HUES6 (cell line): ENCODE data around the gene ADAMTS2.
"Not testable (repeated sequence)": the region's sequence is repeated elsewhere in the genome, so short reads cannot be mapped to it uniquely, and the experiment has no call there.

Experiments used
- H3K27ac ChIP-seq: 2 replicates; pipeline ENCODE4 v1.7.0; 2013; ENCODE audit warnings: low read depth, mild to moderate bottlenecking, low read length, inconsistent platforms
- H3K27me3 ChIP-seq: 2 replicates; pipeline ENCODE4 v1.6.1; 2013; ENCODE audit warnings: low read length; ENCODE audit not compliant: control insufficient read depth, insufficient read depth
- H3K36me3 ChIP-seq: 2 replicates; pipeline ENCODE4 v1.6.1; 2013; ENCODE audit warnings: low read length; ENCODE audit not compliant: control insufficient read depth, insufficient read depth
- H3K4me1 ChIP-seq: 2 replicates; pipeline ENCODE4 v1.6.1; 2013; ENCODE audit warnings: low read length; ENCODE audit not compliant: control insufficient read depth, insufficient read depth
- H3K4me3 ChIP-seq: 2 replicates; pipeline ENCODE4 v1.5.1; 2013; ENCODE audit warnings: low read depth, low read length
- H3K9ac ChIP-seq: one replicate; pipeline ENCODE4 v1.6.1; 2013; ENCODE audit warnings: mild to moderate bottlenecking, low read length
- H3K9me3 ChIP-seq: 2 replicates; pipeline ENCODE4 v1.6.1; 2013; ENCODE audit warnings: low read depth, low read length; ENCODE audit not compliant: control insufficient read depth, insufficient read depth

ADAMTS2 gene

DNA sequence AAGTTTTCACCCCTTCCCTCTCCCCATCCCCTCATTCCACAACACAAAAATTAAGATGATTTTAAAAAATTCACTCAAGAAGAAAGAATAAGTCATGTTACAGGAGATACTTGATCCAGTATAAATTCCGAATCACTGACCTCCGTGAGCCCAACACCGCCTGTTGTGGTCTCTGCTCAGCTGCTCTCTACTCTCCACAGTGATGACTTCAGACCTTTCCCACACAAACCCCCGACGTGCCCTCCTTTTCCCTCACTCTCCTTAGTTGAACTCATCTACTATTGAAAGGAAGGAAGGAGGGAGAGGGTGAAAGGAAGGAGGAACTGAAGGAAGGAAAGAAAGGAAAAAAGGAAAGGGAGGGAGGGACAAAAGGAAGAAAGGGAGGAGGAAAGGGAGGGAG is 230.0 kb downstream of the ADAMTS2 start:
- no peaks in the 10 kb centered on the region for H3K36me3 ChIP-seq
- H3K27ac ChIP-seq, result no peak overlapping the region
- H3K4me1 ChIP-seq, result no peaks in the 10 kb centered on the region
- H3K27me3 ChIP-seq, result no peaks in the 10 kb centered on the region
- peaks cover 49% of the 10 kb centered on the region; the same call in 1 of the 2 replicates for H3K9me3 ChIP-seq
- H3K9ac ChIP-seq, result no peak overlapping the region
- no peak overlapping the region for H3K4me3 ChIP-seq

- no peaks in the 10 kb centered on the region for H3K36me3 ChIP-seq
- H3K27me3 ChIP-seq, result no peaks in the 10 kb centered on the region
- no peak overlapping the region for H3K27ac ChIP-seq
- H3K4me3 ChIP-seq, result no peak overlapping the region
- no peak overlapping the region for H3K9ac ChIP-seq
- H3K9me3 ChIP-seq, result peaks cover 49% of the 10 kb centered on the region; the same call in 1 of the 2 replicates
- H3K4me1 ChIP-seq, result no peaks in the 10 kb centered on the region
These were observed 230.5 kb downstream of the ADAMTS2 start for GRCh38 chr5:179114756-179115155.

DNA sequence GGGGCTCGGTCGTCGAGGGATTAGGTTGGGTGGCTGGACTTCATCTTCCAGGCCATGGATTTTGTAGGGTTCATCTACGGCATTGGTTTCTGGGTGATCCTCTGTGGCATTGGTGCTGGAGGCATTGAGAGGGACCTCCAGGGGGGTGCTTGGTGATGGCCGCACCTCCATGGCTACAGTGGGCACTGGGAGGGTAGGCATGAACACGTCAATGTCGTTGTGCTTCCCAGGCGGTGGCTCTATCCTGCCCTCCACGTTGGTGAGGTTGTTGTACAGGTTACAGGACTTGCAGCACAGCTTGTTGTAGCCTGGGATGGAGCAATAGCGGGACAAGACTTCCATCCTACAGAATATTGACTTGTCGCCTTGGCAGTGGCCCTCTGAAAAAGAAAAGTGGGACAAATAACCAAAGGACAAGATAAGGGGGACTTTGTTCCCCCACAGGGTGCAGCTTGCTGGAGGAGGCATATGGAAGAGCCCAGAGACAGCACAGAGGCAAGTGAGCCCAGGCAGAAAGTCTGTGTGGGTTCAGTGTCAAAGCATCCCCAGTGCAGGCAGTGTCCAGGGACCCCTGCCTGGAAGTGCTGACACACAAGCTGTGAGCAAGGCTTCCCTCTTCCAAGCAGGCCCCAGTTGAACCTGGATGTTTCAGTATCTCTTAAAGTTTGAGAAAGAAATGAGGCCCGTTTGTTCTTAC is 231.2 kb downstream of the ADAMTS2 start:
- peaks cover 43% of the 10 kb centered on the region; the same call in 1 of the 2 replicates for H3K9me3 ChIP-seq
- H3K9ac ChIP-seq, result no peak overlapping the region
- H3K27me3 ChIP-seq, result no peaks in the 10 kb centered on the region
- no peaks in the 10 kb centered on the region for H3K4me1 ChIP-seq
- no peaks in the 10 kb centered on the region for H3K36me3 ChIP-seq
- no peak overlapping the region for H3K4me3 ChIP-seq
- no peak overlapping the region for H3K27ac ChIP-seq

- Histone ChIP-seq H3K9ac (no peak overlapping the region), H3K36me3 (no peaks in the 10 kb centered on the region), H3K4me1 (no peaks in the 10 kb centered on the region), H3K27ac (no peak overlapping the region), H3K4me3 (no peak overlapping the region), H3K9me3 (peaks cover 48% of the 10 kb centered on the region; the same call in 1 of the 2 replicates), H3K27me3 (no peaks in the 10 kb centered on the region)
These were observed 232.1 kb downstream of the ADAMTS2 start for GRCh38 chr5:179113143-179113530.

GRCh38 chr5:179112469-179113142 is 232.7 kb downstream of the ADAMTS2 start:
- H3K9me3 ChIP-seq, result peaks cover 51% of the 10 kb centered on the region; the same call in 1 of the 2 replicates
- H3K27ac ChIP-seq, result no peak overlapping the region
- H3K4me3 ChIP-seq, result no peak overlapping the region
- H3K36me3 ChIP-seq, result no peaks in the 10 kb centered on the region
- no peaks in the 10 kb centered on the region for H3K27me3 ChIP-seq
- no peaks in the 10 kb centered on the region for H3K4me1 ChIP-seq
- no peak overlapping the region for H3K9ac ChIP-seq

- Histone ChIP-seq H3K9ac (no peak overlapping the region), H3K9me3 (peaks cover 52% of the 10 kb centered on the region; the same call in 1 of the 2 replicates), H3K4me1 (no peaks in the 10 kb centered on the region), H3K27ac (no peak overlapping the region), H3K27me3 (no peaks in the 10 kb centered on the region), H3K4me3 (no peak overlapping the region), H3K36me3 (no peaks in the 10 kb centered on the region)
These were observed 233.7 kb downstream of the ADAMTS2 start for GRCh38 chr5:179111267-179112207.

DNA sequence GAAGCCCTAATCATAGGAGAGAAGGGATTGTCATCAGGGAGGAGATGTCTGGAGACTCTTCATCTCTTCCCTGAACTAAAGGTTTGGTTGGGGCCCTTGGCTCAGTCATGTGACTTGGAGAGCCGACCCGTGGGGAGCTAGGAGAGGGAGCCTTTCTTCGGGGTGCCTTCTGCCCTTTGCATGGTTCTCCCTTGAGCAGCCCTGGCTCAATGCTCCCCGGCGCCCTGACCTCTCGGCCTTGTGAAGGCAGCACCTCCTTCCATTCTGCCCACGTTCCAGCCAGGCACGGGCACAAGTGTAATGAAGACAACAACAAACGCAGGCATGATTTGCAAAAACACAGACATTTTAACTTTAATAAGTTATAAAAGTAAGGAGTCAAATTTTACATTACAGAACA is 234.7 kb downstream of the ADAMTS2 start:
- H3K9me3 ChIP-seq, result peaks cover 44% of the 10 kb centered on the region; the same call in 1 of the 2 replicates
- no peak overlapping the region for H3K4me3 ChIP-seq

DNA sequence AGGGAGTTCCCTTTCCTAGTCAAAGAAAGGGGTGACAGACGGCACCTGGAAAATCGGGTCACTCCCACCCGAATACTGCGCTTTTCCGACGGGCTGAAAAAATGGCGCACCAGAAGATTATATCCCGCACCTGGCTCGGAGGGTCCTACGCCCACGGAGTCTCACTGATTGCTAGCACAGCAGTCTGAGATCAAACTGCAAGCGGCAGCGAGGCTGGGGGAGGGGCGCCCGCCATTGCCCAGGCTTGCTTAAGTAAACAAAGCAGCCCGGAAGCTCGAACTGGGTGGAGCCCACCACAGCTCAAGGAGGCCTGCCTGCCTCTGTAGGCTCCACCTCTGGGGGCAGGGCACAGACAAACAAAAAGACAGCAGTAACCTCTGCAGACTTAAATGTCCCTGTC is 244.0 kb downstream of the ADAMTS2 start:
- not testable (repeated sequence) for H3K36me3 ChIP-seq
- H3K9me3 ChIP-seq, result peaks cover 30% of the 10 kb centered on the region

More for the DNA sequence above, 234.7 kb downstream of the ADAMTS2 start:
- no peaks in the 10 kb centered on the region for H3K36me3 ChIP-seq
- no peak overlapping the region for H3K27ac ChIP-seq
- no peaks in the 10 kb centered on the region for H3K4me1 ChIP-seq
- no peak overlapping the region for H3K9ac ChIP-seq
- H3K27me3 ChIP-seq, result no peaks in the 10 kb centered on the region

DNA sequence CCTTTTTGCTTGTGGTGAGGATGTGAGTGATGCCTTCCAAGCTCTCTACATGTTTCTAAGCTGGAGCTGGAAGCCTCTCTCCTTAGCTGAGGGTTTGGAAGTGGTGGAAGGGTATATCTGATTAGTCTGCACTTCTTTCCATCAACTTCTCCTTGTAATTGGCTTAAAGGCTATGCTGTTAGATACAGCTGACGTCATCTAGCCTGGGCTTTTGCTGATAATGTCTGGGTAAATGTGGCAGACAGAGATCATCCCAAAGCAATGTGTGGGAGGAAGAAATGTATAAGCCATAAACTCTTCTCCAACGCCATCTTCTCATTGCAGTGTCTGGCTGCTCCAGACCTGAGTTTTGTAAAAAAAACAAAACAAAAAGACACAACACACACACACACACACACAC is 255.8 kb downstream of the ADAMTS2 start:
- H3K4me3 ChIP-seq, result no peak overlapping the region
- H3K36me3 ChIP-seq, result no peaks in the 10 kb centered on the region
- no peaks in the 10 kb centered on the region for H3K4me1 ChIP-seq
- no peak overlapping the region for H3K9ac ChIP-seq
- H3K9me3 ChIP-seq, result peaks cover 70% of the 10 kb centered on the region
- no peak overlapping the region for H3K27ac ChIP-seq
- H3K27me3 ChIP-seq, result no peaks in the 10 kb centered on the region

More for the DNA sequence above, 244.0 kb downstream of the ADAMTS2 start:
- H3K4me1 ChIP-seq, H3K9ac ChIP-seq, H3K27me3 ChIP-seq, H3K4me3 ChIP-seq, H3K27ac ChIP-seq: not testable (repeated sequence)

DNA sequence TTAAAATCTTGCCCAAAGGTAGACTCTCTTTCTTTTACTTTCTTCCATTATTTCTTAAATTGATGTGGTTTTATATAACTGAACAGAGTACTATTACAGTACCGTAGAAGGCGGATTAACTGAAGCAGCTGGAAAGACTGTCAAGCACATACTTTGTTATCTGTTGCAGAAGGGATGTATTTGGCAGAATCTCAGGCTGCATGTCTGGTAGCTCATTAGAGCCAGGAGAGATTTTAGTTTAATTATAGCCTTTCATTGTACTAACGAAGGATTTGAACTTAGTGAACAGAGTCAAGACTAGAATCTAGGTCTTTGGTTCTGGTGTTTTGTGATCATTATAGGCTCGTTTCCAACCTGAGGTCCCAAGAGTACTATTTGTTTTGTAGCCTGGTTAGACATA is 264.5 kb downstream of the ADAMTS2 start:
- H3K27me3 ChIP-seq, result no peaks in the 10 kb centered on the region
- H3K36me3 ChIP-seq, result peaks cover 10% of the 10 kb centered on the region; the same call in 1 of the 2 replicates
- peaks cover 89% of the 10 kb centered on the region for H3K9me3 ChIP-seq
- H3K9ac ChIP-seq, result no peak overlapping the region
- H3K4me1 ChIP-seq, result no peaks in the 10 kb centered on the region
- no peak overlapping the region for H3K4me3 ChIP-seq
- no peak overlapping the region for H3K27ac ChIP-seq
